Prostate gland (tissue), 2 donors: ENCODE measurements around the gene FUT8. TPM values are rescaled to one million over a fixed set of nuclear protein-coding genes. Genes with fewer than 3 reads are reported as not detected.
"Not testable (repeated sequence)": the region's sequence is repeated elsewhere in the genome, so short reads cannot be mapped to it uniquely, and the experiment has no call there.

Experiments used
- DNase-seq: peaks from one replicate; pipeline ENCODE4 v3.0.0-alpha.2; 2019; ENCODE audit warnings: low spot score
- H3K27ac ChIP-seq, 2 donors: fragments of 200-600 bp; sonication (generic); 2 replicates each; pipeline ENCODE4 v1.5.1; 2017 to 2019
- H3K27me3 ChIP-seq: fragments of 200-600 bp; sonication (generic); replicated peaks from 2 replicates; pipeline ENCODE4 v1.5.1; 2019; ENCODE audit not compliant: insufficient read depth
- H3K36me3 ChIP-seq, 2 donors: fragments of 200-600 bp; sonication (generic); 1 replicate in 1 of 2; 2 replicates in 1 of 2; pipeline versions ENCODE4 v1.5.1 to v1.8.1; 2017 to 2019
- H3K4me1 ChIP-seq: fragments of 200-600 bp; sonication (generic); replicated peaks from 2 replicates; pipeline ENCODE4 v1.5.1; 2019
- H3K4me3 ChIP-seq, 2 donors: fragments of 200-600 bp; sonication (generic); 2 replicates each; pipeline ENCODE4 v1.5.1; 2017 to 2019
- H3K9me3 ChIP-seq: fragments of 200-600 bp; sonication (generic); 2 replicates; pipeline ENCODE4 v1.5.1; 2017
- POLR2A ChIP-seq: fragments of 450-650 bp; IDR thresholded peaks from one replicate; pipeline ENCODE4 v1.6.1; 2016; ENCODE audit warnings: antibody characterized with exemption, mild to moderate bottlenecking
- POLR2AphosphoS5 ChIP-seq: sonication (generic); formaldehyde crosslinking; IDR thresholded peaks from one replicate; pipeline ENCODE4 v1.6.1; 2017; ENCODE audit warnings: antibody characterized with exemption
- WGBS: methylation state at CpG from one replicate; pipeline ENCODE4 v1.1.5; 2018; 5-methylcytosine and 5-hydroxymethylcytosine counted together
- intact Hi-C: fragments of 100-400 bp; cut with DNase I; formaldehyde crosslinking; loops from one replicate; pipeline ENCODE4 v1.14.2; 2022
- total RNA-seq, 2 donors: library from RNA; depleted of rRNA; stranded (reverse); fragments of >200 nt; gene quantifications; one replicate each; pipeline ENCODE4 v1.1.0, GENCODE V29; 2016
- TF ChIP-seq, protein P1 (sequence below), 4 experiments: fragments of 200-600 bp in 2 of 4; fragments of 450-650 bp in 2 of 4; sonication (generic) in 2 of 4; IDR thresholded peaks; 1 replicate in 3 of 4; 2 replicates in 1 of 4; pipeline ENCODE4 v1.5.1; 2016 to 2019; ENCODE audit warnings: antibody characterized with exemption in 4 of 4, mild to moderate bottlenecking in 2 of 4, moderate library complexity in 2 of 4

The FUT8 gene
- total RNA-seq, 2 donors from 2014 or later: 12.4 to 27.9 TPM

- Histone ChIP-seq H3K27ac (no peak overlapping the region), H3K36me3 (no peaks in the 10 kb centered on the region), H3K4me1 (no peaks in the 10 kb centered on the region), H3K27me3 (no peaks in the 10 kb centered on the region), H3K9me3 (no peaks in the 10 kb centered on the region), H3K4me3 (no peak overlapping the region)
- intact Hi-C loops: no loop called here
- no peak for DNase-seq
- no peak for TF ChIP-seq POLR2A
- TF ChIP-seq POLR2AphosphoS5: no peak
- TF ChIP-seq, protein P1, sequence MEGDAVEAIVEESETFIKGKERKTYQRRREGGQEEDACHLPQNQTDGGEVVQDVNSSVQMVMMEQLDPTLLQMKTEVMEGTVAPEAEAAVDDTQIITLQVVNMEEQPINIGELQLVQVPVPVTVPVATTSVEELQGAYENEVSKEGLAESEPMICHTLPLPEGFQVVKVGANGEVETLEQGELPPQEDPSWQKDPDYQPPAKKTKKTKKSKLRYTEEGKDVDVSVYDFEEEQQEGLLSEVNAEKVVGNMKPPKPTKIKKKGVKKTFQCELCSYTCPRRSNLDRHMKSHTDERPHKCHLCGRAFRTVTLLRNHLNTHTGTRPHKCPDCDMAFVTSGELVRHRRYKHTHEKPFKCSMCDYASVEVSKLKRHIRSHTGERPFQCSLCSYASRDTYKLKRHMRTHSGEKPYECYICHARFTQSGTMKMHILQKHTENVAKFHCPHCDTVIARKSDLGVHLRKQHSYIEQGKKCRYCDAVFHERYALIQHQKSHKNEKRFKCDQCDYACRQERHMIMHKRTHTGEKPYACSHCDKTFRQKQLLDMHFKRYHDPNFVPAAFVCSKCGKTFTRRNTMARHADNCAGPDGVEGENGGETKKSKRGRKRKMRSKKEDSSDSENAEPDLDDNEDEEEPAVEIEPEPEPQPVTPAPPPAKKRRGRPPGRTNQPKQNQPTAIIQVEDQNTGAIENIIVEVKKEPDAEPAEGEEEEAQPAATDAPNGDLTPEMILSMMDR (IDR thresholded peaks at IDR 0.05): no peak
- WGBS: 85% methylated on average over 4 of the region's 4 CpGs
Measured at GRCh38 chr14:65703996-65704395, 291.5 kb downstream of the FUT8 start.

- DNase-seq: no peak
- intact Hi-C loops: no loop called here
- H3K27ac ChIP-seq: no peak overlapping the region
- TF ChIP-seq, protein P1 (IDR thresholded peaks at IDR 0.05): no peak
- no peak for TF ChIP-seq POLR2AphosphoS5
- TF ChIP-seq POLR2A: no peak
- H3K4me1 ChIP-seq: no peaks in the 10 kb centered on the region
- no peaks in the 10 kb centered on the region for H3K36me3 ChIP-seq
- H3K27me3 ChIP-seq: no peaks in the 10 kb centered on the region
- no peak overlapping the region for H3K4me3 ChIP-seq
- H3K9me3 ChIP-seq: no peaks in the 10 kb centered on the region
- 46% methylated on average over 2 of the region's 2 CpGs for WGBS
Measured at GRCh38 chr14:65704437-65704836, 291.9 kb downstream of the FUT8 start.

- Histone ChIP-seq H3K27me3 (no peaks in the 10 kb centered on the region), H3K9me3 (no peaks in the 10 kb centered on the region), H3K4me3 (no peak overlapping the region), H3K27ac (no peak overlapping the region), H3K36me3 (no peaks in the 10 kb centered on the region), H3K4me1 (no peaks in the 10 kb centered on the region)
- DNase-seq: no peak
- TF ChIP-seq POLR2A (no peak), POLR2AphosphoS5 (no peak)
- TF ChIP-seq, protein P1 (IDR thresholded peaks at IDR 0.05): no peak
- intact Hi-C loops: no loop called here
Measured at GRCh38 chr14:65704850-65705249, 292.3 kb downstream of the FUT8 start.

DNA sequence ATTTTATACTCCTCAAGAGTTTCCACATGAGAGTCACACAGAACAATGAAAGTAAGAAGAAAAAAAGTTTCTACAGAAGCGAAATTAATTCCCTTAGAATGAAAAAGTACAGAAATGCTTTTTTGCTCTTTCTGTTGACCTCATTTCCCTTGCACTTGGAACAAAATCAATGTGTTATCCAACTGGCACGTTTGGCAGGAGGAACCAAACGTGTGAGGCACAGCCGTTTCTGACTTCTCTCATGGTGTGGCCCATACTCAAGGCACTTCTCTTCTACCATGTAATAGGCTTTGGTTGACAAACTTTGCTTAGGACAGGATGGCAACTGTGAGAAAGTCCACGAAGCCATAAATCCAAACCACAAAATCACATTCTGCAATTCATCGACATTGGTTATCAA lies 297.0 kb downstream of the FUT8 start:
- H3K27ac ChIP-seq: no peak overlapping the region
- no peaks in the 10 kb centered on the region for H3K9me3 ChIP-seq
- H3K27me3 ChIP-seq: no peaks in the 10 kb centered on the region
- H3K36me3 ChIP-seq: no peaks in the 10 kb centered on the region
- no peaks in the 10 kb centered on the region for H3K4me1 ChIP-seq
- no peak overlapping the region for H3K4me3 ChIP-seq
- TF ChIP-seq POLR2A (no peak), POLR2AphosphoS5 (no peak)
- intact Hi-C loops: no loop called here
- WGBS: 78% methylated on average over 6 of the region's 6 CpGs
- no peak for DNase-seq

DNA sequence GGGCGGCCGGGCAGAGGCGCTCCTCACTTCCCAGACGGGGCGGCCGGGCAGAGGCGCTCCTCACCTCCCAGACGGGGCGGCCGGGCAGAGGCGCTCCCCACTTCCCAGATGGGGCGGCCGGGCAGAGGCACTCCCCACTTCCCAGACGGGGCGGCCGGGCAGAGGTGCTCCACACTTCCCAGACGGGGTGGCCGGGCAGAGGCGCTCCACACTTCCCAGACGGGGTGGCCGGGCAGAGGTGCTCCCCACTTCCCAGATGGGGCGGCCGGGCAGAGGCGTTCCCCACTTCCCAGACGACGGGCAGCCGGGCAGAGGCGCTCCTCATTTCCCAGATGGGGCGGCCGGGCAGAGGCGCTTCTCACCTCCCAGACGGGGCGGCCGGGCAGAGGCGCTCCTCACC lies 304.3 kb downstream of the FUT8 start:
- H3K4me1 ChIP-seq, H3K27ac ChIP-seq, H3K27me3 ChIP-seq, DNase-seq, H3K36me3 ChIP-seq, H3K4me3 ChIP-seq, intact Hi-C loops, H3K9me3 ChIP-seq: not testable (repeated sequence)
- 98% methylated on average over 28 of the region's 35 CpGs for WGBS

GRCh38 chr14:65717384-65717915 lies 304.9 kb downstream of the FUT8 start:
- intact Hi-C loops, H3K9me3 ChIP-seq, H3K36me3 ChIP-seq, H3K27me3 ChIP-seq, DNase-seq, H3K27ac ChIP-seq, H3K4me1 ChIP-seq, H3K4me3 ChIP-seq: not testable (repeated sequence)
- 98% methylated on average over 29 of the region's 29 CpGs for WGBS
